Stimulated activated CD4-positive, alpha-beta T cell treated with anti-CD3 and anti-CD28 coated beads, Interleukin-15, amount 100 ng/mL, for 24 hours (primary cell): ENCODE results near the gene HAUS5.
"Not testable (repeated sequence)": the region's sequence is repeated elsewhere in the genome, so short reads cannot be mapped to it uniquely, and the experiment has no call there.

Experiments used
- DNase-seq: peaks from one replicate; pipeline ENCODE4 v3.0.0-alpha.2; 2020

Gene HAUS5

GRCh38 chr19:35612559-35613321 lies at the start of gene HAUS5:
HAUS5 (plus strand) TSS chr19:35612735; CDS start chr19:35612795, 60 bp downstream.
- DNase-seq = peak; percentile 95

- no peak for DNase-seq
Measured at GRCh38 chr19:35562776-35563175, 49.8 kb upstream of the HAUS5 start.

- no peak for DNase-seq
Measured at GRCh38 chr19:35563207-35563829, 49.2 kb upstream of the HAUS5 start, which contains the start of gene ATP4A. ATP4A (minus strand) TSS chr19:35563658; CDS start chr19:35563629, 29 bp downstream.

- DNase-seq = no peak
Measured at GRCh38 chr19:35565016-35565856, 47.3 kb upstream of the HAUS5 start.

- no peak for DNase-seq
Measured at GRCh38 chr19:35566738-35567137, 45.8 kb upstream of the HAUS5 start.

GRCh38 chr19:35569281-35569781 lies 43.2 kb upstream of the HAUS5 start:
- no peak for DNase-seq

GRCh38 chr19:35571406-35571965 lies 41.0 kb upstream of the HAUS5 start:
- DNase-seq = no peak

GRCh38 chr19:35577918-35578317 lies 34.6 kb upstream of the HAUS5 start:
- no peak for DNase-seq

GRCh38 chr19:35578707-35579106 lies 33.8 kb upstream of the HAUS5 start:
- no peak for DNase-seq

- no peak for DNase-seq
Measured at GRCh38 chr19:35582760-35583159, 29.8 kb upstream of the HAUS5 start.

- peak; percentile 51 for DNase-seq
Measured at GRCh38 chr19:35585848-35586247, 26.7 kb upstream of the HAUS5 start, which contains the start of gene PMIS2. PMIS2 (plus strand) TSS chr19:35586173; CDS start chr19:35586260, 87 bp downstream.

- DNase-seq = no peak
Measured at GRCh38 chr19:35587321-35587720, 25.2 kb upstream of the HAUS5 start.

GRCh38 chr19:35590875-35591274 lies 21.7 kb upstream of the HAUS5 start:
- no peak for DNase-seq

- peak; percentile 34 for DNase-seq
Measured at GRCh38 chr19:35592226-35592625, 20.3 kb upstream of the HAUS5 start.

GRCh38 chr19:35595026-35595425 lies 17.5 kb upstream of the HAUS5 start:
- not testable (repeated sequence) for DNase-seq

GRCh38 chr19:35595928-35596327 lies 16.6 kb upstream of the HAUS5 start:
- DNase-seq = no peak

GRCh38 chr19:35596366-35596999 lies 16.1 kb upstream of the HAUS5 start:
- DNase-seq = peak; percentile 33

- DNase-seq = no peak
Measured at GRCh38 chr19:35601971-35602370, 10.6 kb upstream of the HAUS5 start.

GRCh38 chr19:35604436-35604835 lies 8.1 kb upstream of the HAUS5 start:
- DNase-seq = not testable (repeated sequence)

GRCh38 chr19:35607170-35607569 lies 5.4 kb upstream of the HAUS5 start:
- DNase-seq = not testable (repeated sequence)

GRCh38 chr19:35607661-35608060 lies 4.9 kb upstream of the HAUS5 start:
- no peak for DNase-seq

GRCh38 chr19:35608251-35608650 lies 4.3 kb upstream of the HAUS5 start:
- no peak for DNase-seq
